ENCODE measurements around the gene RGL2.

The RGL2 gene

GRCh38 chr6:33339193-33339592 is 40.5 kb upstream of the RGL2 start:
- Histone ChIP-seq H3K36me3 (ENCODE audit: insufficient read depth, low read length) (no peaks in the 10 kb centered on the region), H3K4me2 (ENCODE audit: low read depth, low read length, poor library complexity, severe bottlenecking) (no peak overlapping the region), H3K4me1 (ENCODE audit: insufficient read depth, low read length, poor library complexity, severe bottlenecking) (peaks cover 7% of the 10 kb centered on the region), H3K79me2 (ENCODE audit: insufficient read depth, low read length) (no peaks in the 10 kb centered on the region), H4K20me1 (ENCODE audit: insufficient read depth, low read length, poor library complexity, severe bottlenecking) (no peaks in the 10 kb centered on the region), H3K27me3 (ENCODE audit: insufficient read depth, low read length, poor library complexity, severe bottlenecking) (no peaks in the 10 kb centered on the region), H3K9me2 (replicated peaks; ENCODE audit: low read depth, low read length) (no peaks in the 10 kb centered on the region), H3K9me3 (ENCODE audit: insufficient read depth, low read depth, low read length) (no peaks in the 10 kb centered on the region), H3K4me3 (ENCODE audit: low read length, poor library complexity, severe bottlenecking) (no peak overlapping the region), H3F3A (ENCODE audit: low read depth) (no peaks in the 10 kb centered on the region; the same call in 1 of the 2 replicates), H3K9ac (ENCODE audit: low read depth, low read length, poor library complexity, severe bottlenecking) (no peak overlapping the region), H2AFZ (ENCODE audit: low read length) (no peak overlapping the region)
- TF ChIP-seq EZH2phosphoT487 (IDR thresholded peaks at IDR 0.05; ENCODE audit: borderline replicate concordance): no peak
- TF ChIP-seq CTCF (conservative IDR thresholded peaks at IDR 0.05; ENCODE audit: low read length): no peak

- no peak for TF ChIP-seq CTCF (conservative IDR thresholded peaks at IDR 0.05; ENCODE audit: low read length)
- TF ChIP-seq EZH2phosphoT487 (IDR thresholded peaks at IDR 0.05; ENCODE audit: borderline replicate concordance): no peak
- Histone ChIP-seq H3K4me2 (ENCODE audit: low read depth, low read length, poor library complexity, severe bottlenecking) (no peak overlapping the region), H3K9ac (ENCODE audit: low read depth, low read length, poor library complexity, severe bottlenecking) (no peak overlapping the region), H3K9me3 (ENCODE audit: insufficient read depth, low read depth, low read length) (no peaks in the 10 kb centered on the region), H3K9me2 (replicated peaks; ENCODE audit: low read depth, low read length) (no peaks in the 10 kb centered on the region), H3K27me3 (ENCODE audit: insufficient read depth, low read length, poor library complexity, severe bottlenecking) (no peaks in the 10 kb centered on the region), H3K36me3 (ENCODE audit: insufficient read depth, low read length) (no peaks in the 10 kb centered on the region), H3K4me3 (ENCODE audit: low read length, poor library complexity, severe bottlenecking) (no peak overlapping the region), H3K79me2 (ENCODE audit: insufficient read depth, low read length) (no peaks in the 10 kb centered on the region), H2AFZ (ENCODE audit: low read length) (no peak overlapping the region), H4K20me1 (ENCODE audit: insufficient read depth, low read length, poor library complexity, severe bottlenecking) (no peaks in the 10 kb centered on the region), H3F3A (ENCODE audit: low read depth) (no peaks in the 10 kb centered on the region), H3K4me1 (ENCODE audit: insufficient read depth, low read length, poor library complexity, severe bottlenecking) (no peaks in the 10 kb centered on the region)
Observed at GRCh38 chr6:33336495-33336894, 37.8 kb upstream of the RGL2 start.

GRCh38 chr6:33335916-33336315 is 37.2 kb upstream of the RGL2 start:
- H3K79me2 ChIP-seq (ENCODE audit: insufficient read depth, low read length): no peaks in the 10 kb centered on the region
- no peak overlapping the region for H3K4me3 ChIP-seq (ENCODE audit: low read length, poor library complexity, severe bottlenecking)
- H3K9me2 ChIP-seq (replicated peaks; ENCODE audit: low read depth, low read length): no peaks in the 10 kb centered on the region
- TF ChIP-seq EZH2phosphoT487 (IDR thresholded peaks at IDR 0.05; ENCODE audit: borderline replicate concordance) (no peak), CTCF (conservative IDR thresholded peaks at IDR 0.05; ENCODE audit: low read length) (no peak)
- no peaks in the 10 kb centered on the region for H3K27me3 ChIP-seq (ENCODE audit: insufficient read depth, low read length, poor library complexity, severe bottlenecking)
- no peak overlapping the region for H3K9ac ChIP-seq (ENCODE audit: low read depth, low read length, poor library complexity, severe bottlenecking)
- H4K20me1 ChIP-seq (ENCODE audit: insufficient read depth, low read length, poor library complexity, severe bottlenecking): no peaks in the 10 kb centered on the region
- no peaks in the 10 kb centered on the region for H3F3A ChIP-seq (ENCODE audit: low read depth)
- H3K4me1 ChIP-seq (ENCODE audit: insufficient read depth, low read length, poor library complexity, severe bottlenecking): no peaks in the 10 kb centered on the region
- H3K4me2 ChIP-seq (ENCODE audit: low read depth, low read length, poor library complexity, severe bottlenecking): no peak overlapping the region
- no peak overlapping the region for H2AFZ ChIP-seq (ENCODE audit: low read length)
- no peaks in the 10 kb centered on the region for H3K36me3 ChIP-seq (ENCODE audit: insufficient read depth, low read length)
- H3K9me3 ChIP-seq (ENCODE audit: insufficient read depth, low read depth, low read length): no peaks in the 10 kb centered on the region

Data from Loucy (cell line).